Dermis blood vessel endothelial cell (primary cell): ENCODE measurements around the gene DPPA4. TPM values are rescaled to one million over a fixed set of nuclear protein-coding genes. Genes with fewer than 3 reads are reported as not detected.
"Not testable (repeated sequence)": the region's sequence is repeated elsewhere in the genome, so short reads cannot be mapped to it uniquely, and the experiment has no call there.

Experiments used
- DNase-seq: peaks from one replicate; pipeline ENCODE4 v3.0.0; 2010
- total RNA-seq: library from RNA; depleted of rRNA; stranded (reverse); fragments of >200 nt; gene quantifications from 2 replicates; pipeline ENCODE4 v1.2.3, GENCODE V29; 2014

The DPPA4 gene, protein sequence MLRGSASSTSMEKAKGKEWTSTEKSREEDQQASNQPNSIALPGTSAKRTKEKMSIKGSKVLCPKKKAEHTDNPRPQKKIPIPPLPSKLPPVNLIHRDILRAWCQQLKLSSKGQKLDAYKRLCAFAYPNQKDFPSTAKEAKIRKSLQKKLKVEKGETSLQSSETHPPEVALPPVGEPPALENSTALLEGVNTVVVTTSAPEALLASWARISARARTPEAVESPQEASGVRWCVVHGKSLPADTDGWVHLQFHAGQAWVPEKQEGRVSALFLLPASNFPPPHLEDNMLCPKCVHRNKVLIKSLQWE
- not detected in 2 replicates for total RNA-seq

DNA sequence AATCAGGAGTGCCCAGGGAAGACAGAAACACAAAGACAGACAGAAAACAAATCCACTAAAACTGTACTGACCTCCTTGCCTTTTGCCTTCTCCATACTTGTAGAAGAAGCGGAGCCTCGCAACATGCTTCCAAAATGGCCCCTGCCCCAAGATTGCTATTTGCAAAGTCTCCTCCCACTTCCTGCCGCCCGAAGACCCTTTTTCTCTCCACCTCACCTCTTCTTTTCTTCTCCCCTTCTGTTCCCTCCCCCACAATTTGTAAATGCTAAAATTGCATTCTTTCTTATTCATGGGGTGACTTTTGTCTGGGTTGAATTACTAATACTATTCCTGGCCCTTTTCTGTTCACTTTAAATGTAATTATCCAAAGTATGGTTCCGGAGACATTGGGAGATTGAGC, at the start of gene DPPA4:
TSS of gene DPPA4 (minus strand) at position 154 of the 400 bp plus-strand sequence. CDS start at position 125, 29 bp downstream.
- no peak for DNase-seq

DNA sequence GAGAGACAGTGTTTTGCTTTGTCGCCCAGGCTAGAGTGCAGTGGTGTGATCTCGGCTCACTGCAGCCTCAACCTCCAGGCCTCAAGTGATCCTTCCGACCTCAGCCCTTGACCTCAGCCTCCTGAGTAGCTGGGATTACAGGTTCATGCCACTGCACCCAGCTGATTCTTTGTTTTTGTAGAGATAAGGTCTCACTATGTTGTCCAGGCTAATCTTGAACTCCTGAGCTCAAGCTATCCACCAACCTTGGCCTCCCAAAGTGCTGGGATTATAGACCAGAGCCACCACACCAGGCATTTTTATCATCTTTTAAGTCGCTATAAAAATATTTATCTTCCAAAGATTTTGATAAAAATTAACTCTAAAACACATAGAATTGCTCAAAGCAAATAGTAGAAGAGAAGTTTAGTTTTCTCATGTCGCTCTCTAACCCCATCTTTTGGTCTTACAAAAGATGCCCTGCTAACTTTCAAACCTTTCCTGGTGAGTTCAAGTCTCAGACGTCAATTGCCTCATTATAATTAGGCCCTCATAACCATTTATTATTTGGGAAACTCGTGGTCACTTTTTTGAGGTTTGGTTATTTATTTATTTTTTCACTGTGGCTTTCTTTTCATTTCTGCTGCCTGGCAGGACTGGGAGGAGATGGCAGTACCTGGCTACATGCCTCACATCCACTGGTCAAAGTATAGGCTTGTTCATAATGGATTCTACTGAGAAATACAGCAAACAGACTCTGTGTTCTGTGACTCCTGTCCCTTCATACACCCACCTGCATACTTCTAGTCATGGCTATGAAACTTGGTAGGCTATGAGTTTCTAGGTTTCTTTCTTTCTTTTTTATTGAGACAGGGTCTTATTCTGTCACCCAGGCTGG, 48.3 kb upstream of the DPPA4 start:
- DNase-seq, result no peak

DNA sequence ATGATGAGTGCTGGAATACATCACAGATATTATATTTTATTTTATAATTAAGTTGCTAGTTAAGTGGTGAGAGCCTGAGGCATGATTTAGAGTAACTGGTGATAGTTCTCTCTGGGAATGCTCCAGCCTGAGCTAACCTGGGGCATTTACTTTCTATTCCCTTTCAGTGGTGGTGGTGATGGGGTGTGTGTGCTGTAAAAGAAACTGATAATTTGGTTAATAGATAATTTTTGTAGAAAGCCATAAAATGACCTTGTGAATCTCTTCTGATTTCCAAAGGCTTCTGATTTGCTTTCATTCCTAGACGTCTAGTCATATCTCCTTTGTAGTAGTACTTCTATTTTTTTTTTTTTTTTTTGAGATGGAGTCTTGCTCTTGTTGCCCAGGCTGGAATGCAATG, 46.8 kb upstream of the DPPA4 start:
- DNase-seq, result no peak

DNA sequence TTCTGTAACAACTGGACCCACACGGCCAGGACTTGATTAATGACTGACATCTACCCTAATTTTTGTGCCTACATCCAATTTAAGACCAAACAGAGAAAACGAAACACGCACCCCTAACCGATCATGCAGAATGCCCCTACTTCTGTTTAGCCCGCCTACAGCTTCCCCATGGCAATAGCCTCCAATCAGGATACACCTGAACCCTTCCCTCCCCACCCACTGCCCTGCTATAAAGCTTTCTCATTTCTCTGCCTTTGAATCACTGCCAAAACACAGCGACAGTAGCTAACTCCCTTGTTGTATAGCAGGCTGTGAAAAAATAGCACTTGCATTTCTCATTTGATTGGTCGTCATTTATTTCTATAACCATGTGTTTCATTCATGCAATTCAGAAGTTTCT, 45.2 kb upstream of the DPPA4 start:
- no peak for DNase-seq

DNA sequence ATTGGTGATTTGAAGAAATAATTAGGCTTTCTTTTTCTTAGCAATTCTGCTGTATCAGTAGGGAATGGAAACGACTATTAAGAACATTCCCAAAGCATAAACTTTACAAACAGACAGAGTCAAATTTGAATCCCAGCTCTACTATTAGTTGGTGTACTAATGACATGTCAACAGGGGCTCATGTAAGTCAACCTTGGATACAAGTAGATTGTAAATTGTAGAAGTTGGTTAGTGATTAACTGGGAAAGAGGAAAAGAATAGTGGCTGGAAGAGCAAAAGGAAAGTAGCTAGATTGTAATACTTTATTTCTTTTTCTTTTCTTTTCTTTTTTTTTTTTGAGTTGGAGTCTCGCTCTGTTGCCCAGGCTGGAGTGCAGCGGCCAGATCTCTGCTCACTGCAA, 38.6 kb upstream of the DPPA4 start:
- no peak for DNase-seq

DNA sequence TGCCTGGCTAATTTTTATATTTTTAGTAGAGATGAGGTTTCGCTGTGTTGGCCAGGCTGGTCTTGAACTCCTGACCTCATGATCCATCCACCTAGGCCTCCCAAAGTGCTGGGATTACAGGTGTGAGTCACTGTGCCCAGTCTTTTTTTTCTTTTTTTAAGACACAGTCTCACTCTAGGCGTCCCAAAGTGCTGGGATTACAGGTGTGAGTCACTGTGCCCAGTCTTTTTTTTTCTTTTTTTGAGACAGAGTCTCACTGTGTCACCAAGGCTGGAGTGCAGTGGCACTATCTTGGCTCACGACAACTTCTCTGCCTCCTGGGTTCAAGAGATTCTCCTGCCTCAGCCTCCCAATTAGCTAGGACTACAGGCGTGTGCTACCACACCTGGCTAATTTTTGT, 37.1 kb upstream of the DPPA4 start:
- DNase-seq, result not testable (repeated sequence)

DNA sequence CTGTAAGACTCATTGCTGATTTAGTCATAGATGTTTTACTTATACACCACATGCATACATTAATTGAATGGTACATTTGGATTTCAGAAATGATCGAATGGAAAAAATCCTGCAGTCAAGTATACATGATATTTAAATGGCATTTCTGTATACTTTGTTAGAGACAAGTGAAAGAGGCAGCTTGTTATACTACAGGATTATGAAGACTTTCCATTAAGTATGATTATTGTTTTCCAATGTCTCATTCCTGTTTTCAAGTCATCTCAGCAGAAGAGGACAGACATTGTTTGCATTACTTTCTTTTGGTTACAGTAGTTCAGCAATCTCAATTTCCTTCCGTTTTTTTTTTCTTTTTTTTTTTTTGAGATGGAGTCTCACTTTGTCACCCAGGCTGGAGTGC, 36.6 kb upstream of the DPPA4 start:
- no peak for DNase-seq

DNA sequence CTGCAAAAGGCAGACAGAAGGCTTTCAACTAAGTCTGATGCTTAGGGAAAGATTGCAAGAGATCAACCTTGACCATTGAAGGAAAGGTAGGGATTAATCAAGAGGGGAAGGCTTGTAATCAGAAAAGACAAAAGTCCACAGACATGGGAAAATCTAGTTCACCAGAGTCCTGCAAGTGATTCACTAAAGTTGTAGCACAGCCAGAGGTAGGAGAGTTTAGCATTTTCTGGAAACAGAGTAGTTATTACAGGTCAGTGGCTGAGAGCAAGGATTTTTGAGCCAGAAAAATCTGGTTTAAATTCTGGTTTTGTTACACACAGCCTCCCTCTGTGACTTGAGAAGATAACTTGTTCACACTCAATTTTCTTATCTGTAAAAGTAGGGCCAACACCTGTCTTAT, 35.3 kb upstream of the DPPA4 start:
- no peak for DNase-seq

DNA sequence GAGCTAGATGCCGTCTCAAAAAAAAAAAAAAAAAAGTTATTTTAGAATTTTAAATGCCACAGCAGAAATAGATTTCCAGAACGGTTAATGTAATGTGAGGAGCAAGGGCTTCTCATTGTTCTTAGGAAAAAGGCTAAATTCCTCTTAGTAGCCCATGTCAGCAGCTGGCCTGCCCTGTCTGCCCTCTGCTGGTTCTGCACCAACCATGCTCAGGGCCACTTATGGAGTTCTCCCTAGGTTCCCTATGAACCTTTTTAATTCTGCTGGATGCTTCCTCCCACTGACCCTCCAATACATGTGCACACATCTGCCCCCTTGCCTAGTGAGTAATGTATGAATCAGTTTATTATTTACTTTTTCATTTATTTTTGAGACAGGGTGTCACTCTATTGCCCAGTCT, 32.2 kb upstream of the DPPA4 start:
- no peak for DNase-seq

DNA sequence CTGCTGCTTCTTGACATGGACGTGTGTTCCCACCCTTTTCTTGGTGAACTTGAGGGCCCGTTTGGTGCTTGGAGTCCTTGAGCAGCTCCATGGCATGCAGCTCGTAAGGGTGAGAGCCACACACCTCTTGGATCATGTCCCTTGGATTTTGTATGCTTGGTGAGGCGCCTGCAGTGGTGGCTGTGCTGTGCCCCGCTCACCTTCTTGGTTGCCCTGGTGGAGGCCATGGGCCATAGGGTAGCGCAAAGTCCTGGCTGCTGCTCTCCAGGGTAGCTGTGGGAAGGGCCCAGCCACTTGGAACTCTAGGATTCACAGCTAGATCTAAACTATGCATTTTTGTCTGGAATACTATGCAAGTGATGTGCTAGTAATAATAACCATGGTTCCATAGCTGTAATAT, 26.7 kb upstream of the DPPA4 start:
- DNase-seq, result no peak

DNA sequence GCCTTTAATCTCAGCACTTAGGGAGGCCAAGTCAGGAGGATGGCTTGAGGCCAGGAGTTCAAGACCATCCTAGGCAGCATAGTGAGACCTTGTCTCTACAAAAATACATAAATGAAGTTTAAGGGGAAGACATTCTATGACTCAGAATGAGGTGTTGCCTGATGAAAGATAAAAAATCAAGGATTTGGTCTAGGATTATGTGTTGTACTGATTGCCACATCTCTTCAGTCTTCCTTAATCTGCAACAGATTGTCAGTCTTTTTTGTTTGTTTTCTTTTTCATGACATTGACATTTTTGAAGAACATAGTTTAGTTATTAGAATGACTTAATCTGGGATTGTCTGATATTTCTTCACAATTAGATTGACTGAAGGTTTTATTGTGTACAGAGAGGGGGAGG, 26.3 kb upstream of the DPPA4 start:
- DNase-seq, result no peak

DNA sequence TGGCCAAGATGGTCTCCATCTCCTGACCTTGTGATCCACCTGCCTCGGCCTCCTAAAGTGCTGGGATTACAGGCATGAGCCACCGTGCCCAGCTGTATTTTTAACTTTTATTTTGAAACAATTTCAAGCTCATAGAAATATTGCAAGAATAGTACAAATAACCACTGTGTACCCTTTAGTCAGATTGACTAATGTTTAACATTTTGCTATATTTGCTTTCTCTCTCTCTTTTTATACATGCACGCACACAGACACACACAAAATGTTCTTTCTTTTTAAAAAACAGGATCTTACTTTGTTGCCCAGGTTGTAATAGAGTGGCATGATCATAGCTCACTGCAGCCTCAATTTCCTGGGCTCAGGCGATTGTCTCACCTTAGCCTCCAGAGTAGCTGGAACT, 25.5 kb upstream of the DPPA4 start:
- DNase-seq, result no peak

DNA sequence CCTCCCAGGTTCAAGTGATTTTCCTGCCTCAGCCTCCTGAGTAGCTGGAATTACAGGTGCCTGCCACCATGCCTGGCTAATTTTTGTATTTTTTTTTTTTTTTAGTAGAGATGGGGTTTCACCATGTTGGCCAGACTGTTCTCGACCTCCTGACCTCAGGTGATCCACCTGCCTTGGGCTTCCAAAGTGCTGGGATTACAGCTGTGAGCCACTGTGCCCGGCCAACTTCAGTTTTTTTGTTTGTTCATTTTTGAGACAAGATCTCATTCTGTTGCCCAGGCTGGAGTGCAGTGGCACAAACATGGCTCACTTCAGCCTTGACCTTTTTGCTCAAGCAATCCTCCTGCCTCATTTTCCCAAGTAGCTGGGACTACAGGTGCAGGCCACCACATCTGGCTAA, 21.5 kb upstream of the DPPA4 start:
- not testable (repeated sequence) for DNase-seq

DNA sequence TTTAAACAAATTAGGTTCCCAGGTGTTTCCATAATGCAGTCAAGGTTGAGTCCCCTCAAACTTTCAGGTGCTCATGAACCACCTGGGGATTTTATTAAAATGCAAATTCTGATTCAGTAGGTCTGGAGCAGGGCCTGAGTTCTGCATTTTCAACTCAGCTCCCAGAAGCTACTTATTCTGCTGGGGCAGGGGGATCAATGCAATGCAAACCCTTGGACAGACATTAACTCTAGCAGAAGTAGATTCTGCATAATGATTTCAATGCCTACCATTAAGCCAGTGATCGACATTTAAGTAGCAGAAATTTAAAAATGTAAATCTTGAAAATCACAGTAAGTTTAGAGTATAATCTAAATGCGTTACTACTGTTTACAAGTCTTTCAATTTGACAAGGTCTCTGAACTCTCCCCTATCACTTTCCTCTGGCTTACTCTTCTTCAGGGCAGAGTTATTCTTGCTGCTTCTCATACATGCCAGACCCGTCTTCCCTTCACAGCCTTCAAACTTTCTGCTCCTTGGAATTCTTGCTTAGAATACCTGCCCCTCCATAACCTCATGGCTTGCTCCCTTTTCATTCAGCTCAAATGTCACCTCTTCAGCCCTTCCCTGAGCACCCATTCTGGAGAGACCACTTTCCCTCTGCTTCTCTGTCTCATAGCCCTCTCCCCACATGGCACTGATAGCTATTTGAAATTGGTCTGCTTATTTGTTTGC, 19.3 kb upstream of the DPPA4 start:
- DNase-seq, result no peak

DNA sequence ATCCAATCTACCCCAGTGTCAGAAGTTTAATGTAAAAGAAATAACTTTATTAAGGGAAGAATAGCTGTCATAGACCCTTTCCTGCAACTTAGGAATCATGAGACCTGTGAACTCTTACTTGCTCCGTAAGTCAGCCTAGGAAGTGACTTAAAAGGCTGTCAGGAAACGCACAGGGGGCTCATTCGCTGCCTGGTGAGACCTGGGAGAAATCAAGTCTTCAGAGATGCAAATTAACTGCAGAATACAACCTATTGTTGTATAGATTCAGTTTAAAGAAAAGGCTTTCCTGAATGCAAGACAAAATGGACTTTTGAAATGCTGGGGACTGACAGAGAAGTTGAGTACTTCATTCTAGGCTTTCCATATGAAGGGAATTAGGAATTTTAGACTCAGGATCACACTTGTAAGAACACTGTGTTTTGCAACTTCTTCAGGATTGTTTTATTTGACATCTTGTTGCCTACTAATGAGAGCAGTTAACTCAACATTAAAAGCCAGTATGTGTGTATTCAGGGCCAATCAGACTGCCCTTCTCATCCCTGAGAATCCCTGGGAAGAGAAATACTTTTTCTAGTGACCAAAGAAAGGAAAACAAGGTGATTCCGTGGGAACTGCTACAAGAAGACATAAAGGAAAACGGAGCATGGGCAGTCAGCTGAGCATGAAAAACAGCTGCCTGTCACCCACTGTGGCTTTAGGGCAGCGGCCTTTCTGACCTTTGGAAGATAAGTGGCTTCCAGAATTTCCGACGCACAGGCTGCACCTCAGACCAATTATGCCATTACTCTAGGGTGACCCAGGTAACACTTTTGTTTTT, 18.5 kb upstream of the DPPA4 start:
- DNase-seq, result no peak

DNA sequence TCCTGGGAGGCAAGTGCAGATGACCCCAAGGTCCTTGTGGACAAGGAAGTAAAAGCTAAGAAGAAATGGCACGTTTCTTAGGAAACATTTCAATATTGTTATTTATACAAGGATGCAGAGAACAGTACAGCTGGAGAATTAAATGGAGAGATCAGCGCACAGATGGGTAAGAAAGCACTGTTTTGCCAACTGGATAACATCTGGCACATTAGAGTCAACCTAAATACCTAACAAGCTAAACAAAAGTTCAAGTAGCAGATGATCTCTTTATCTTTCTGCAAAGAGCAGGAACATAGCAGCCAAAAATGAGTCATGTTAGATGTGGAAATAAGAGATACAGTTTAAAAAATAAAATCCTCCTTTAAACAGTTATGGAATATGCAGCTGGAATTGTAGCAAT, 15.7 kb upstream of the DPPA4 start:
- DNase-seq, result no peak

DNA sequence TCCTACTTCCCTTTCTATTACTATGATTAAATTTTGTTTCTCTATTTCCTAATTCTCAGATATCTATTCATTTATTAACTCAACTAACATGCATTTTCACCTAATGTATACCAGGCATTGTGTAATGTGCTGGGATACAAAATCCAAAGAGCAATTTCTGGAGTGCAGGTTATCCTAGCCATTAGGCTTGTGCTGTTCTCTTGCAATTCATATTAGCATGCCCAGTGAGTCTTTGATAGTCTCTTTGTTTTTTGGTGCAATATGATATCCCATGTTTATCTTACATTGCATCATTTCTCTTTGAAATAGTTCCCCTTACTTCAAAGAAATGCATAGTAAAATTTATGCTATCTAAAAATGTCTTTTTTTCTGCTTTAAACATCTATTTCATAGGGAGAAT, 13.9 kb upstream of the DPPA4 start:
- no peak for DNase-seq

DNA sequence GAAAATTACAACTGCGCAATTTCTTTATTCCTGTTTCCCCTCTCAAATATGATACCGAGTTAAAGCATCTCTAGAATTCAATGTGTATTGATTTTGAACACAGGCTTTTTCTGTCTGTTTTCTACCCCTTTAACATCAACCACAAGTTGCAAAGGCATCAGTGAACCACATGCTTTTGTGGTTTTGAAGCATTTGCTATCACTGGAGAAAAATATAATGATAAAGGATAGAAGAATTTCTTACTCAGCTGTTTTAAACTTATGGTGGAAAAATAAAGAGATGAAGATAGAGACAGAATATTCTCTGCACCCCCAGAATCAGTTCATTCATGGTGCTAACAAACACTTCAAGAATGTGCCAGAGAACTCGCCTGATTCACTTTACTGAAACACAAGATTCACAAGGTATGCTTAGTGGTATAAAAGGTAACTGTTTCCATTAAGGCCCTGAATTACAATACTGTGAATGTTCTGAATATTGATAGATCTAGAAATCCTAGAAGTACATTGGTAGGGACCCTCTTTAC, 9.5 kb upstream of the DPPA4 start:
- no peak for DNase-seq

DNA sequence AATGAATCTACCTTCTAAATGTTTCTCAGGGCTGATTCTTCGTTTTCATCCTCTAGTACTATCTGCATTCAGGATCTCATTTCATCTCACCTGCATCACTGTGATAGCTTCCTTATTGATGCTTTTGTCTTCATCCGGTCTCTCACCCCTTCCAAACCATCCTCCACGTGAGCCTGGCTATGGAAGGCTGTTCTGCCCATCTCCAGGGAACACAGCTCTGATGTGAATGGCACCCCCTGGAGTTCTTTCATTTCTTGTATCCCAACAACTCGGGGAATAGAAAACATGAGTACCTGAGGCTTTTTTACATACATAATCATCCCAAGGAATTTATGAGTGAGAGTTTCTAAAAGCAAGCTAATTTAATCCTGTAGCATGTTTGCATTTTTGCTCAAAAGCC, 8.8 kb upstream of the DPPA4 start:
- no peak for DNase-seq

DNA sequence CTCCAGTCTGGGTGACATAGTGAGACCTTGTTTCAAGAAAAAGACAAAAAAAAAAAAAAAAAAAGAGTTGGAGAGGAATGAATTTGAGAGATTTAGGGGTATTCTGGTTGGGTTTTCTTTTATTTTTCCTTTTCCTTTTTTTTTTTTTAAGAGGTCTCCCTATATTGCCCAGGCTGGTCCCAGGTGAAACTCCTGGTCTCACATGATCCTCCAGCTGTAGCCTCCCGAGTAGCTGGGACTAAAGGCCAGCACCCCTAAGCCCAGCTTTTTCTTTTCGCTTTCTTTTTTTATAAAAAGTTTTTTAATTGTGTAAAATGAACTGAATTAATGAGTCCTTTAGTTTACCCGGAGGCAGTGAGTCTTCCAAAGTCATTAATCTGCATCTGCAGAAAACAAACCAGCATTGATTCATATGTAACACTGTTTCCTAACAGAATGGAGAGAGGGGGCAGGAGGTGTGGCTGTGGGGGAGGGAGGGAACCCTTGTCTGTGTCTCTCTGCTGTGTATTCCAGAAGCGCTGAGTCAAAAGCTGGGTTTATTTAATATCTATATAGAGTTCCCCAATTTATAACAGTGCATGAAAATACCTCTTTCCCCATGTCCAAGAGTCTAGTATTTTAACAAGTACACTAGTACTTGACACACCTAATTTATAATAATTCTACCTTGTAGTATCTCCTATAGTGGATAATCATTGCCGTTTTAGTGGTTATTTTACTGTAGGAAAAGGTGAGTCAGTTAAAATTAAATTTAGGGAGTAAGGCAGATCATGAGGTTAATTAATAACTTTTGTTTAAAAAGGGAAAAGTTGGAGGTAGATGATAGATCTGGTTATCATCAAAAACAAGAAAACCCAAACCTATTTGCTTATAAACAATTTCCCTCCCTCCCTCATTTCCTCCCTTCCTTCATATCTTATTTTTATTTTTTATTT, 2.6 kb upstream of the DPPA4 start:
- DNase-seq, result no peak

DNA sequence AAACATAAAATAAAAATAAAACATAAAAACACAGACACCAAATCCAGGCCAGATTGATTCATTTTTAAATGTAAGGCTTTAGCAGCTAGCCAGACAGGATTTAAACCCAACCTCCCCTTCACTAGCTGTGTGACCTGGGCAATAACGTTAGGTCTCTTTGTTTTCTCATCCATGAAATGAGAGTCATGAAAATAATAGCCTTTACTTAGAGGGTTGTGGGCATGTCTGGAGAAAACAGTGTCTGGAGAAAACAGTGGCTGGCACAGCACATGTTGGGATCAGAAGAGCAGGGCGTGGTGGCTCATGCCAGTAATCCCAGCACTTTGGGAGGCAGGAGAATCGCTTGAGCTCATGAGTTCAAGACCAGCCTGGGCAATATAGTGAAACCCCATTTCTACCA, 1.9 kb upstream of the DPPA4 start:
- no peak for DNase-seq
